SK-N-SH treated with all-trans-retinoic acid at 6 μM for 48 hours (cell line): ENCODE results near the gene TMEM174.

ENCODE experiments used
- ATAC-seq: fragments of 200-7000 bp; cut with Tn5 transposase; 3 replicates; pipeline ENCODE4 v1.9.1; 2020; ENCODE audit warnings: mild to moderate bottlenecking, moderate library complexity
- ARNTL ChIP-seq: fragments of 450-650 bp; formaldehyde crosslinking; IDR thresholded peaks from 2 replicates; pipeline ENCODE4 v1.5.0; 2020; ENCODE audit warnings: low read depth, mild to moderate bottlenecking, moderate library complexity, borderline replicate concordance
- BACH2 ChIP-seq: fragments of 250-450 bp; sonication (Bioruptor Pico); IDR thresholded peaks from 2 replicates; pipeline ENCODE4 v1.9.0; 2021; ENCODE audit warnings: mild to moderate bottlenecking, borderline replicate concordance
- ESRRG ChIP-seq: fragments of 250-450 bp; sonication (Bioruptor Pico); IDR thresholded peaks from 2 replicates; pipeline ENCODE4 v1.6.1; 2021; ENCODE audit warnings: mild to moderate bottlenecking
- GLIS3 ChIP-seq: fragments of 250-450 bp; sonication (Bioruptor Pico); IDR thresholded peaks from 2 replicates; pipeline ENCODE4 v1.5.0; 2020; ENCODE audit warnings: mild to moderate bottlenecking, moderate library complexity
- ISL1 ChIP-seq: fragments of 250-450 bp; sonication (Bioruptor Pico); IDR thresholded peaks from 2 replicates; pipeline ENCODE4 v2.1.2; 2022; ENCODE audit warnings: mild to moderate bottlenecking, moderate library complexity
- OSR1 ChIP-seq: fragments of 250-450 bp; sonication (Bioruptor Pico); IDR thresholded peaks from 2 replicates; pipeline ENCODE4 v1.8.0; 2022; ENCODE audit warnings: moderate library complexity, mild to moderate bottlenecking, inconsistent platforms
- PPARA ChIP-seq: fragments of 250-450 bp; sonication (Bioruptor Pico); IDR thresholded peaks from 2 replicates; pipeline ENCODE4 v1.5.0; 2020; ENCODE audit warnings: mild to moderate bottlenecking, borderline replicate concordance
- RARB ChIP-seq: fragments of 250-450 bp; sonication (Bioruptor Pico); IDR thresholded peaks from 2 replicates; pipeline ENCODE4 v1.8.0; 2021; ENCODE audit warnings: mild to moderate bottlenecking, moderate library complexity
- SNAI2 ChIP-seq: fragments of 250-450 bp; sonication (Bioruptor Pico); IDR thresholded peaks from 2 replicates; pipeline ENCODE4 v1.5.0; 2020; ENCODE audit warnings: mild to moderate bottlenecking, moderate library complexity
- TCF4 ChIP-seq: fragments of 250-450 bp; sonication (Bioruptor Pico); IDR thresholded peaks from 2 replicates; pipeline ENCODE4 v1.8.0; 2021; ENCODE audit warnings: mild to moderate bottlenecking, moderate library complexity, borderline replicate concordance
- TOX ChIP-seq: fragments of 250-450 bp; sonication (Bioruptor Pico); IDR thresholded peaks from 2 replicates; pipeline ENCODE4 v1.8.0; 2021; ENCODE audit warnings: mild to moderate bottlenecking, moderate library complexity, borderline replicate concordance
- ZC3H10 ChIP-seq: fragments of 250-450 bp; sonication (Bioruptor Pico); IDR thresholded peaks from 2 replicates; pipeline ENCODE4 v1.5.1; 2021; ENCODE audit warnings: mild to moderate bottlenecking, moderate library complexity
- ZFP3 ChIP-seq: fragments of 250-450 bp; sonication (Bioruptor Pico); IDR thresholded peaks from 2 replicates; pipeline ENCODE4 v1.5.0; 2020; ENCODE audit warnings: mild to moderate bottlenecking, moderate library complexity
- ZFP30 ChIP-seq: fragments of 450-650 bp; formaldehyde crosslinking; IDR thresholded peaks from 2 replicates; pipeline ENCODE4 v1.5.0; 2022; ENCODE audit warnings: mild to moderate bottlenecking, moderate library complexity
- ZNF565 ChIP-seq: fragments of 450-650 bp; formaldehyde crosslinking; conservative IDR thresholded peaks from 2 replicates; pipeline ENCODE4 v1.5.0; 2020; ENCODE audit warnings: low read depth, mild to moderate bottlenecking, moderate library complexity
- ZNF70 ChIP-seq: fragments of 450-650 bp; formaldehyde crosslinking; IDR thresholded peaks from 2 replicates; pipeline ENCODE4 v1.5.0; 2020; ENCODE audit warnings: mild to moderate bottlenecking, moderate library complexity
- ZNF8 ChIP-seq: fragments of 450-650 bp; formaldehyde crosslinking; IDR thresholded peaks from 2 replicates; pipeline ENCODE4 v1.5.0; 2020; ENCODE audit warnings: mild to moderate bottlenecking, moderate library complexity
- TF ChIP-seq, protein P1 (sequence below): fragments of 250-450 bp; sonication (Bioruptor Pico); IDR thresholded peaks from 2 replicates; pipeline ENCODE4 v1.8.0; 2021; ENCODE audit warnings: low read depth, mild to moderate bottlenecking, moderate library complexity, borderline replicate concordance
- TF ChIP-seq, protein P2 (sequence below): fragments of 250-450 bp; sonication (Bioruptor Pico); IDR thresholded peaks from 2 replicates; pipeline ENCODE4 v1.5.1; 2021; ENCODE audit warnings: mild to moderate bottlenecking, moderate library complexity
- TF ChIP-seq, protein P3 (sequence below): fragments of 250-450 bp; sonication (Bioruptor Pico); IDR thresholded peaks from 2 replicates; pipeline ENCODE4 v1.5.1; 2020; ENCODE audit warnings: low read depth, mild to moderate bottlenecking, moderate library complexity
- TF ChIP-seq, protein P4 (sequence below): fragments of 250-450 bp; sonication (Bioruptor Pico); IDR thresholded peaks from 2 replicates; pipeline ENCODE4 v1.5.0; 2020; ENCODE audit warnings: mild to moderate bottlenecking, moderate library complexity

The TMEM174 gene

DNA sequence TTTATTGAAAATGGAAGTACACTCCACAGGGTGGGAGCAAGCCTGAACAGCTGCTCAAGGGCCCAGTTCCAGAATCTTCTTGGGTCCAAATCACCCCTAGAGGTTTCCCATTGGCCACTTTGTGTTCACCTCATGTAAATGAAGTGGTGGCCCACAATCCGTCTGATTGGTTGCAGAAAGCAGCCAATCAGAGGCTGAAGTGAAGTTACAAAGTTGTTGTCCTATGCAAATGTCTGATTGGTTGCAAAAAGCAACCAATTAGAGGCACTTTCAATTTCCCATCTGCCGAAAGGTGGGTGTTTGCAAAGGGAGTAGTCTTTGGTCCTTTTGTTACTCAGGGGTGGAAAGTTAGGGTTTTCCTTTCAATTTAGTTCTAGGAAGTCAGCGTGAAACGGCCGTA is 43.9 kb upstream of the TMEM174 start:
- TF ChIP-seq, protein P1, sequence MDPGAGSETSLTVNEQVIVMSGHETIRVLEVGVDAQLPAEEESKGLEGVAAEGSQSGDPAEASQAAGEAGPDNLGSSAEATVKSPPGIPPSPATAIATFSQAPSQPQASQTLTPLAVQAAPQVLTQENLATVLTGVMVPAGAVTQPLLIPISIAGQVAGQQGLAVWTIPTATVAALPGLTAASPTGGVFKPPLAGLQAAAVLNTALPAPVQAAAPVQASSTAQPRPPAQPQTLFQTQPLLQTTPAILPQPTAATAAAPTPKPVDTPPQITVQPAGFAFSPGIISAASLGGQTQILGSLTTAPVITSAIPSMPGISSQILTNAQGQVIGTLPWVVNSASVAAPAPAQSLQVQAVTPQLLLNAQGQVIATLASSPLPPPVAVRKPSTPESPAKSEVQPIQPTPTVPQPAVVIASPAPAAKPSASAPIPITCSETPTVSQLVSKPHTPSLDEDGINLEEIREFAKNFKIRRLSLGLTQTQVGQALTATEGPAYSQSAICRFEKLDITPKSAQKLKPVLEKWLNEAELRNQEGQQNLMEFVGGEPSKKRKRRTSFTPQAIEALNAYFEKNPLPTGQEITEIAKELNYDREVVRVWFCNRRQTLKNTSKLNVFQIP (CRISPR knock-in tag), result no peak
- TF ChIP-seq GLIS3 (CRISPR knock-in tag) (no peak), RARB (no peak), ZNF8 (CRISPR knock-in tag) (no peak), PPARA (CRISPR knock-in tag) (no peak)
- TF ChIP-seq, protein P2, sequence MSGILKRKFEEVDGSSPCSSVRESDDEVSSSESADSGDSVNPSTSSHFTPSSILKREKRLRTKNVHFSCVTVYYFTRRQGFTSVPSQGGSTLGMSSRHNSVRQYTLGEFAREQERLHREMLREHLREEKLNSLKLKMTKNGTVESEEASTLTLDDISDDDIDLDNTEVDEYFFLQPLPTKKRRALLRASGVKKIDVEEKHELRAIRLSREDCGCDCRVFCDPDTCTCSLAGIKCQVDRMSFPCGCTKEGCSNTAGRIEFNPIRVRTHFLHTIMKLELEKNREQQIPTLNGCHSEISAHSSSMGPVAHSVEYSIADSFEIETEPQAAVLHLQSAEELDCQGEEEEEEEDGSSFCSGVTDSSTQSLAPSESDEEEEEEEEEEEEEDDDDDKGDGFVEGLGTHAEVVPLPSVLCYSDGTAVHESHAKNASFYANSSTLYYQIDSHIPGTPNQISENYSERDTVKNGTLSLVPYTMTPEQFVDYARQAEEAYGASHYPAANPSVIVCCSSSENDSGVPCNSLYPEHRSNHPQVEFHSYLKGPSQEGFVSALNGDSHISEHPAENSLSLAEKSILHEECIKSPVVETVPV (CRISPR knock-in tag), result no peak
- ATAC-seq, result no peak

DNA sequence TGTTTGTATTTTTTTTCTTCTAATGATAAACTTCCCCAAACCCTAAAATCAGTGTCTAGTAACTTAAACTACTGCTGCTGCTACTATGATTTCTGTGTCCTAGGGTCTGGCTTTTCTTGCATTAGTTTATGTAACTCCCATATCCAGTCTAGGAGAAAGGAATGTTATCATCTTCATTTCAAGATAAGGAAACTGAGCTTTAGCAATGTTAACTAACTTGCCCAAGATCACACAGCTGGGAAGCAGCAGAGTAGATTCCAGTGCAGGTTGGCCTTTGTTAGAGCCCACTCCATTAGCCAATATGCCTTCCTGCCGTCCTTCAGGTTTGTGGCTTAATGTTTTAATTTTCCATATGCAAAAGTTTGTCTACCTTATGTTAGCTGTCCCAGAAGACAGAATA is 42.2 kb upstream of the TMEM174 start:
- TF ChIP-seq, protein P3, sequence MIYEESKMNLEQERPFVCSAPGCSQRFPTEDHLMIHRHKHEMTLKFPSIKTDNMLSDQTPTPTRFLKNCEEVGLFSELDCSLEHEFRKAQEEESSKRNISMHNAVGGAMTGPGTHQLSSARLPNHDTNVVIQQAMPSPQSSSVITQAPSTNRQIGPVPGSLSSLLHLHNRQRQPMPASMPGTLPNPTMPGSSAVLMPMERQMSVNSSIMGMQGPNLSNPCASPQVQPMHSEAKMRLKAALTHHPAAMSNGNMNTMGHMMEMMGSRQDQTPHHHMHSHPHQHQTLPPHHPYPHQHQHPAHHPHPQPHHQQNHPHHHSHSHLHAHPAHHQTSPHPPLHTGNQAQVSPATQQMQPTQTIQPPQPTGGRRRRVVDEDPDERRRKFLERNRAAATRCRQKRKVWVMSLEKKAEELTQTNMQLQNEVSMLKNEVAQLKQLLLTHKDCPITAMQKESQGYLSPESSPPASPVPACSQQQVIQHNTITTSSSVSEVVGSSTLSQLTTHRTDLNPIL, result no peak
- TF ChIP-seq TOX (no peak), ZNF565 (CRISPR knock-in tag) (no peak), BACH2 (CRISPR knock-in tag) (no peak), ZFP3 (CRISPR knock-in tag) (no peak), OSR1 (CRISPR knock-in tag) (no peak), SNAI2 (CRISPR knock-in tag) (no peak), ZNF8 (CRISPR knock-in tag) (no peak), PPARA (CRISPR knock-in tag) (no peak), ZFP30 (no peak), TCF4 (CRISPR knock-in tag) (no peak), GLIS3 (CRISPR knock-in tag) (no peak), ARNTL (CRISPR knock-in tag) (no peak), ZC3H10 (no peak), RARB (no peak), ESRRG (CRISPR knock-in tag) (no peak), ZNF70 (CRISPR knock-in tag) (no peak), ISL1 (CRISPR knock-in tag) (no peak)
- TF ChIP-seq, protein P1 (CRISPR knock-in tag), result no peak
- TF ChIP-seq, protein P4, sequence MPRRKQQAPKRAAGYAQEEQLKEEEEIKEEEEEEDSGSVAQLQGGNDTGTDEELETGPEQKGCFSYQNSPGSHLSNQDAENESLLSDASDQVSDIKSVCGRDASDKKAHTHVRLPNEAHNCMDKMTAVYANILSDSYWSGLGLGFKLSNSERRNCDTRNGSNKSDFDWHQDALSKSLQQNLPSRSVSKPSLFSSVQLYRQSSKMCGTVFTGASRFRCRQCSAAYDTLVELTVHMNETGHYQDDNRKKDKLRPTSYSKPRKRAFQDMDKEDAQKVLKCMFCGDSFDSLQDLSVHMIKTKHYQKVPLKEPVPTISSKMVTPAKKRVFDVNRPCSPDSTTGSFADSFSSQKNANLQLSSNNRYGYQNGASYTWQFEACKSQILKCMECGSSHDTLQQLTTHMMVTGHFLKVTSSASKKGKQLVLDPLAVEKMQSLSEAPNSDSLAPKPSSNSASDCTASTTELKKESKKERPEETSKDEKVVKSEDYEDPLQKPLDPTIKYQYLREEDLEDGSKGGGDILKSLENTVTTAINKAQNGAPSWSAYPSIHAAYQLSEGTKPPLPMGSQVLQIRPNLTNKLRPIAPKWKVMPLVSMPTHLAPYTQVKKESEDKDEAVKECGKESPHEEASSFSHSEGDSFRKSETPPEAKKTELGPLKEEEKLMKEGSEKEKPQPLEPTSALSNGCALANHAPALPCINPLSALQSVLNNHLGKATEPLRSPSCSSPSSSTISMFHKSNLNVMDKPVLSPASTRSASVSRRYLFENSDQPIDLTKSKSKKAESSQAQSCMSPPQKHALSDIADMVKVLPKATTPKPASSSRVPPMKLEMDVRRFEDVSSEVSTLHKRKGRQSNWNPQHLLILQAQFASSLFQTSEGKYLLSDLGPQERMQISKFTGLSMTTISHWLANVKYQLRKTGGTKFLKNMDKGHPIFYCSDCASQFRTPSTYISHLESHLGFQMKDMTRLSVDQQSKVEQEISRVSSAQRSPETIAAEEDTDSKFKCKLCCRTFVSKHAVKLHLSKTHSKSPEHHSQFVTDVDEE (CRISPR knock-in tag), result no peak
- ATAC-seq, result no peak

DNA sequence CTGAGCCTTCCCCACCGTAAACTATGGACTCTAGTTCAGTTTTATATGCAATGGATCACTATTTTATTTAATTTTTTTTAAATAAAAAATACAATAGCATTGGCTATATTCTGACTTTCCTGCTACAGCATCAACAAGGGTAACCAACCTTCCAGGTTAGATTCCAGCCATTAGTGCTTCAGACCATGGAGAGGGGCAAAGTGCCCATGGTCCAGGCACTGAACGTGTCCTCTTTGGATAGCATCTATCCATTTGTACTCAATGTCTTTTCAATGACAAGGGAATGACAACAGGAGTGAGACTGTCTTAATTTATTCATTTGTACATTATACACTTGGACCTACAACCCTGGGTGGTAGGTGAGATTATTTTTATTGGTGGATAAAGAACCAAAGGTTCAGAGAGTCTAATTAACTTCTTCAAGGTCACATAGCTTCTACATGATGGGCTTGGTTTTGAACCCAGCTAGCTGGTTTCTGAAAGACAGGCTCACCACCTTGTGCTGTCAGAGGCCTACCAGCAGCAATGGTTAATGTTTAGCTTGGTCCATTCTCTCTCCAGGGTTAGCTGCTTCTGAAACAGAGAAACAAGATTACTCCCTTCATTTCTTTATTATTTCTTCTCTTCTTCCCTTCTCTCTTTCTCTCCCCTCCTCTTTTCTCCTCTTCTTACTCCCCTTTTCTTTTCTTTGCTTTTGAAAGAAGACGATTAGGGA is 41.1 kb upstream of the TMEM174 start:
- TF ChIP-seq TCF4 (CRISPR knock-in tag), result no peak
- no peak for ATAC-seq
